GM12864 (cell line): Measurements from ENCODE around the gene GNA12.

Source experiments
- DNase-seq: peaks from one replicate; pipeline ENCODE4 v3.0.0-alpha.2; 2011; ENCODE audit warnings: low read depth
- H3K4me3 ChIP-seq: 2 replicates; pipeline ENCODE4 v1.5.1; 2011; ENCODE audit warnings: mild to moderate bottlenecking, low read depth, low read length, control low read depth
- TF ChIP-seq, protein P1 (sequence below): IDR thresholded peaks from 2 replicates; pipeline ENCODE4 v1.5.1; 2011; ENCODE audit warnings: low read depth, mild to moderate bottlenecking, moderate library complexity, low read length, control low read depth, inconsistent platforms; ENCODE audit errors: missing control alignments

The GNA12 gene

GRCh38 chr7:2734751-2735571 is 109.1 kb downstream of the GNA12 start:
- no peak overlapping the region for H3K4me3 ChIP-seq
- TF ChIP-seq, protein P1, sequence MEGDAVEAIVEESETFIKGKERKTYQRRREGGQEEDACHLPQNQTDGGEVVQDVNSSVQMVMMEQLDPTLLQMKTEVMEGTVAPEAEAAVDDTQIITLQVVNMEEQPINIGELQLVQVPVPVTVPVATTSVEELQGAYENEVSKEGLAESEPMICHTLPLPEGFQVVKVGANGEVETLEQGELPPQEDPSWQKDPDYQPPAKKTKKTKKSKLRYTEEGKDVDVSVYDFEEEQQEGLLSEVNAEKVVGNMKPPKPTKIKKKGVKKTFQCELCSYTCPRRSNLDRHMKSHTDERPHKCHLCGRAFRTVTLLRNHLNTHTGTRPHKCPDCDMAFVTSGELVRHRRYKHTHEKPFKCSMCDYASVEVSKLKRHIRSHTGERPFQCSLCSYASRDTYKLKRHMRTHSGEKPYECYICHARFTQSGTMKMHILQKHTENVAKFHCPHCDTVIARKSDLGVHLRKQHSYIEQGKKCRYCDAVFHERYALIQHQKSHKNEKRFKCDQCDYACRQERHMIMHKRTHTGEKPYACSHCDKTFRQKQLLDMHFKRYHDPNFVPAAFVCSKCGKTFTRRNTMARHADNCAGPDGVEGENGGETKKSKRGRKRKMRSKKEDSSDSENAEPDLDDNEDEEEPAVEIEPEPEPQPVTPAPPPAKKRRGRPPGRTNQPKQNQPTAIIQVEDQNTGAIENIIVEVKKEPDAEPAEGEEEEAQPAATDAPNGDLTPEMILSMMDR, result no peak
- no peak for DNase-seq

DNA sequence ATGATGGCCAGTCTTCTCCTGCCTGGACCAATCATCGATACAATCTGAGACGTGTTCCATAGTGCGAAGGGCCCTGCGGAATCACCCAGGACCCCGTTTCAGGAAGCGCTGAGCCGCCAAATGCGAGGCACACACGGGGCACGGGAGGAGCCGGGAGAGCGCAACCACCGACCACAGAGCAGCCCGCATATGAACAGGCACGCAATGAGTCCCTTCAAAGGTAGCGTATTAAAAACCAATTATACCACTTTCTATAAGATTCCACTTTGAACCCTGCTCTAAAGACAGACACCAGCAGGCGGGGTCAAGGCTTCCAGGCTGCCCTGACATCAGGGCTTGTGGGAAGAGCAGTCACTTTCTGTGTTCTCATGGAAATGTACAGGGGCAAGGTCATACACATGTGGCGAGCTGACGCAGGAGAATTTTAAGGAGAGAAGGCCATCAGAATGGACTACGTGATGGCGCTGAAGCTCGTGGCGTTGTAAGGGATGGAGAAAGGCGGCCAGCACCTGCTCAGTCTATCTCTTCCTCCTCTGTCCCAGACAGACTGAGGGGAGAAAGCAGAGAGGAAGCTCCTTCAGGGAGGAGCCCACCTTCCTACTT is 109.9 kb downstream of the GNA12 start:
- H3K4me3 ChIP-seq, result no peak overlapping the region
- TF ChIP-seq, protein P1, result no peak
- DNase-seq, result no peak

- TF ChIP-seq, protein P1, result no peak
- no peak for DNase-seq
- H3K4me3 ChIP-seq, result no peak overlapping the region
These were observed 111.0 kb downstream of the GNA12 start for GRCh38 chr7:2732959-2733584.

- TF ChIP-seq, protein P1, result no peak
- no peak for DNase-seq
- no peak overlapping the region for H3K4me3 ChIP-seq
These were observed 111.7 kb downstream of the GNA12 start for GRCh38 chr7:2732388-2732787.

- H3K4me3 ChIP-seq, result no peak overlapping the region
- no peak for DNase-seq
- TF ChIP-seq, protein P1, result no peak
These were observed 113.0 kb downstream of the GNA12 start for GRCh38 chr7:2730846-2731770.

GRCh38 chr7:2729893-2730716 is 114.0 kb downstream of the GNA12 start:
- no peak overlapping the region for H3K4me3 ChIP-seq
- no peak for DNase-seq
- TF ChIP-seq, protein P1, result no peak
